ENCODE measurements around the gene SF3B1.
"Not testable (repeated sequence)": the region's sequence is repeated elsewhere in the genome, so short reads cannot be mapped to it uniquely, and the experiment has no call there.

Gene SF3B1

GRCh38 chr2:197345846-197346370 lies 88.9 kb downstream of the SF3B1 start:
- peak overlapping the region; percentile 16 for H3K27ac Mint-ChIP-seq
- no peaks in the 10 kb centered on the region for H3K36me3 Mint-ChIP-seq
- no peaks in the 10 kb centered on the region for H3K9me3 Mint-ChIP-seq
- no peak overlapping the region for H3K4me3 Mint-ChIP-seq
- H3K27me3 Mint-ChIP-seq, result no peaks in the 10 kb centered on the region
- peaks cover 33% of the 10 kb centered on the region for H3K4me1 Mint-ChIP-seq
- no peak for ATAC-seq

GRCh38 chr2:197343968-197344367 lies 90.9 kb downstream of the SF3B1 start:
- H3K4me3 Mint-ChIP-seq, H3K9me3 Mint-ChIP-seq, H3K27ac Mint-ChIP-seq, H3K36me3 Mint-ChIP-seq, H3K27me3 Mint-ChIP-seq, ATAC-seq: not testable (repeated sequence)
- H3K4me1 Mint-ChIP-seq, result peaks cover 23% of the 10 kb centered on the region

- Mint-ChIP-seq H3K27me3 (no peaks in the 10 kb centered on the region), H3K4me1 (no peaks in the 10 kb centered on the region), H3K36me3 (no peaks in the 10 kb centered on the region), H3K9me3 (no peaks in the 10 kb centered on the region), H3K4me3 (no peak overlapping the region), H3K27ac (no peak overlapping the region)
- ATAC-seq, result no peak
These were observed 94.2 kb downstream of the SF3B1 start for GRCh38 chr2:197340591-197340990.

All from stimulated activated memory B cell treated with anti-CD40 and anti-IgM and Interleukin-4, amounts not matched to agents 10 μg/mL and 1 μg/mL and 100 μg/mL, for 72 hours (primary cell).